Activated CD8-positive, alpha-beta T cell treated with anti-CD3 and anti-CD28 coated beads for 36 hours (primary cell): ENCODE results near the gene PEX5. TPM values are rescaled to one million over a fixed set of nuclear protein-coding genes. Genes with fewer than 3 reads are reported as not detected.

Experiments used
- ATAC-seq: fragments of 200-7000 bp; cut with Tn5 transposase; one replicate; pipeline ENCODE4 v1.10.0; 2021; ENCODE audit warnings: mild to moderate bottlenecking, moderate library complexity
- CTCF ChIA-PET: fragments of 350-600 bp; sonication (Branson Sonifier 250); formaldehyde crosslinking; loops from one replicate; lab custom pipeline; 2021; ENCODE audit warnings: antibody characterized with exemption; lab: Charles Lee
- POLR2A ChIA-PET: fragments of 350-600 bp; sonication (Branson Sonifier 250); formaldehyde crosslinking; loops from one replicate; lab custom pipeline; 2021; ENCODE audit warnings: antibody characterized with exemption; lab: Charles Lee
- DNase-seq: peaks from one replicate; pipeline ENCODE4 v3.0.0-alpha.2; 2020
- H3K27ac Mint-ChIP-seq: one replicate; pipeline ENCODE4 v1.8.0; 2021; ENCODE audit warnings: mild to moderate bottlenecking, mixed read lengths
- H3K27me3 Mint-ChIP-seq: one replicate; pipeline ENCODE4 v1.8.0; 2021; ENCODE audit warnings: mixed read lengths
- H3K36me3 Mint-ChIP-seq: one replicate; pipeline ENCODE4 v1.8.0; 2021; ENCODE audit warnings: low read depth, mixed read lengths
- H3K4me1 Mint-ChIP-seq: one replicate; pipeline ENCODE4 v1.8.0; 2021; ENCODE audit warnings: low read depth, mixed read lengths
- H3K4me3 Mint-ChIP-seq: one replicate; pipeline ENCODE4 v1.8.0; 2021; ENCODE audit warnings: mild to moderate bottlenecking, moderate library complexity, mixed read lengths
- H3K9me3 Mint-ChIP-seq: one replicate; pipeline ENCODE4 v1.8.0; 2021; ENCODE audit warnings: mixed read lengths
- CTCF ChIP-seq: fragments of 200-600 bp; IDR thresholded peaks from one replicate; pipeline ENCODE4 v1.8.0; 2022; ENCODE audit warnings: antibody characterized with exemption, mild to moderate bottlenecking
- intact Hi-C: fragments of 100-400 bp; cut with micrococcal nuclease; formaldehyde crosslinking; loops from one replicate; pipeline ENCODE4 v1.10.0; 2022
- total RNA-seq, 2 experiments: library from RNA; stranded (reverse); gene quantifications; one replicate each; pipeline ENCODE4 v1.2.3, GENCODE V29; 2021

PEX5 gene
- total RNA-seq, 2 experiments from 2014 or later, result 39.0 to 41.8 TPM

DNA sequence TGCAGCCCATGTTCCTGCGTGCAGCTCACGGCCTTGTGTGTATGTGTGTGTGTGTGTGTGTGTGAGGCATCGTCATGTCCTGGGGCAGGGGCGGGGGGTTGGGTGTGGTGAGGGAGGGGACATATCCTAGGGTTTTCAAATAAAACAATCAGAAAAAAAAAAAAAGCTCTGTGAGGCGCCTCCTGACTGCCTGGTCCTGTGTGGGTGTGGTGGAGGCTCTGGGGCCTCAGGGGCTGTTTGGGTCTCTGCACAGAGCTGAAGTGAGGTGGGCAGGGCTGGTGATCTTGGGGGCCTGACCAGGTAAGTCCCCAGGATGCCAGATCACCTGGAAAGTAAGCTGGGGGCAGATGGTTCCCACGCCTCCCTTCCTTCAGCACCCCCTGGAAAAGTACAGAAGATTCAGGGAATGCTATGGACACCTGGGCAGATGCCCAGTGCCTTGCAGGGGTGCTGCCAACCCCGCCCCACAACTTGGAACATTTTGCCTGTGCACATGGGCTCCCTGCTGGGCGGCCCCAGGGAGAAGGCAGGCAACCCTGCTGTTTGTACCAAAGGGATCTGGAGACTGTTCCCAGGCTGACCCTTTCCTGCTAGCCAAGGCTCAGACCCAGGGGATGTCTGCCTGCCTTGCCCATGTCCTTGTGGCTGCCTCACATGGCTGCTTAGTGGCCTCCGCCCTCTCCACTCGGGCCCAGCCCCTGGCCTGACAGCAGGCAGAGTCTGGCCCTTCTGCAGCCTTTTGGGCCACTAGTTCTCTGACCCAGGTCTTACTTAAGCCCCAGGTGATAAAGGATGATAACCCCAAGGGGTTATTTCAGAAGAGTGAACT is 30.5 kb upstream of the PEX5 start:
- Mint-ChIP-seq H3K4me1 (peaks cover 8% of the 10 kb centered on the region), H3K36me3 (peaks cover 1% of the 10 kb centered on the region), H3K27ac (no peak overlapping the region), H3K9me3 (no peaks in the 10 kb centered on the region), H3K27me3 (peaks cover 8% of the 10 kb centered on the region), H3K4me3 (no peak overlapping the region)
- TF ChIP-seq CTCF, result no peak
- ChIA-PET POLR2A (no interaction called here), CTCF (no interaction called here)
- ATAC-seq (no peak), DNase-seq (no peak)
- intact Hi-C loops, result no loop called here

DNA sequence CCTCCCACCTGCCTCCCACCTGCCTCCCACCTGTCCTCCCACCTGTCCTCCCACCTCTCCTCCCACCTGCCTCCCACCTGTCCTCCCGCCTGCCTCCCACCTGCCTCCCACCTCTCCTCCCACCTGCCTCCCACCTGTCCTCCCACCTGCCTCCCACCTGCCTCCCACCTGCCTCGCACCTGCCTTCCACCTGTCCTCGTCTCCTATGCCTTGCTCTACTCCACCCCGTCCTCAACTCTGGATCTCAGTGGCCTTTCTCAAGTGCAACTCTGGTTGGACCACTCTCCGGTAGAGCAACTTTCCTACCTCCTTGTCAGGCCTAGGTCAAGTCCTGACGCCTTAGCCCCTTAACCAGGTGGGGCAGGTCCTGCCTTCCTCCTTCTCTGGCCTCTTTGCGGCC is 29.3 kb upstream of the PEX5 start:
- no peak for DNase-seq
- intact Hi-C loops, result no loop called here
- Mint-ChIP-seq H3K9me3 (no peaks in the 10 kb centered on the region), H3K4me1 (peaks cover 8% of the 10 kb centered on the region), H3K4me3 (no peak overlapping the region), H3K27me3 (peaks cover 12% of the 10 kb centered on the region), H3K27ac (no peak overlapping the region), H3K36me3 (peaks cover 1% of the 10 kb centered on the region)
- TF ChIP-seq CTCF, result no peak
- POLR2A ChIA-PET, result interaction anchor here (1.2 kb wide), 1 partner anchor 186 kb away, joined by 3 read pairs; no protein-coding TSS in a partner anchor
- ATAC-seq, result no peak
- CTCF ChIA-PET, result no interaction called here

DNA sequence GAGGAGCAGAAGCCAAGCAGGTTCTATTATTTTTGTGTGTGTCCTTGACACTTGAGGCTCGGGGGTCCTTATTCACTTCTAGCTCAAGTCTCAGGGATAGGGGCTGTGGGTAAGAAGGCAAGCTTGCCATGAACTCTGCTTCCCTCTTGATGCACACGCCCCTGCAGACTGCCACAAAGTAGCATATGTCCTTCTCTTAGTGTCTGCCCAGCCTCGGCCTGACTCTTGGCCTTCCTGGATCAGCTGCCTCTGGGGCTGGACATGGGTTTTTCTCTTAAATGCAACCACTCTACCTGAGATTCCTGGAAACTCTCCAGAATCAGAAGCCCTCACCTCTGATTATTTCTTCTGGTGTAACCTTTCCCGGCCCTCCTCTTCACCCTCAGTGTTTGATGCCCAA is 28.2 kb upstream of the PEX5 start:
- no peak for TF ChIP-seq CTCF
- CTCF ChIA-PET, result interaction anchor here (0.9 to 3.0 kb wide), 2 partner anchors 11 to 19 kb away, joined by 4 to 12 read pairs; no protein-coding TSS in a partner anchor
- DNase-seq (no peak), ATAC-seq (no peak)
- H3K4me3 Mint-ChIP-seq, result no peak overlapping the region
- H3K27ac Mint-ChIP-seq, result no peak overlapping the region
- intact Hi-C loops, result no loop called here
- H3K9me3 Mint-ChIP-seq, result no peaks in the 10 kb centered on the region
- H3K36me3 Mint-ChIP-seq, result no peaks in the 10 kb centered on the region
- H3K4me1 Mint-ChIP-seq, result peaks cover 8% of the 10 kb centered on the region
- peaks cover 12% of the 10 kb centered on the region for H3K27me3 Mint-ChIP-seq
- POLR2A ChIA-PET, result interaction anchor here (1.2 to 1.4 kb wide), 2 partner anchors 14 to 187 kb away, joined by 3 read pairs; no protein-coding TSS in a partner anchor

DNA sequence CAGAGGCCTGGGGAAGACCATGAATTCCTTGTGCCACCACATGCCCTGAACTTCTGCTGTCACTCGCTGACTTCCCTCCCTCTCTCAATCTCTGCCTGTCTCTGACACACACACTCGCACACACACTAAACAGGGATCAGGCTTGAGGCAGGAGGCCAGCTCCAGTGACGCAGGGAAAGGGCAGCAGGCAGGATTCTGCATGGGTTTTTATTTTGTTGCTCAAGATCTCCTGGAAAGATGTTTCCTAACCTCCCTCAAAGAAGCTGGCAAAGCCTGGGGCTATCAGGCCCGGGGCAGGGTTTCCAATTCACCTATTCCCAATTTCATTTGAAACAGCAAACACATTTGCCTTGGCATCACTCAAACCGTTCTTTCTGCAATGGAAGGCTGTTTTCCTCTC is 27.7 kb upstream of the PEX5 start:
- ChIA-PET POLR2A (interaction anchor here (0.6 to 1.4 kb wide), 2 partner anchors 11 to 14 kb away, joined by 3 read pairs; no protein-coding TSS in a partner anchor), CTCF (interaction anchor here (1.2 to 3.0 kb wide), 5 partner anchors 11 to 31 kb away, joined by 3 to 15 read pairs (median 5); no protein-coding TSS in a partner anchor)
- Mint-ChIP-seq H3K4me3 (no peak overlapping the region), H3K27ac (no peak overlapping the region), H3K4me1 (peaks cover 8% of the 10 kb centered on the region), H3K36me3 (no peaks in the 10 kb centered on the region), H3K9me3 (no peaks in the 10 kb centered on the region), H3K27me3 (peaks cover 14% of the 10 kb centered on the region)
- intact Hi-C loops, result no loop called here
- DNase-seq (no peak), ATAC-seq (no peak)
- TF ChIP-seq CTCF, result no peak

GRCh38 chr12:7162691-7163114 is 26.8 kb upstream of the PEX5 start:
- H3K9me3 Mint-ChIP-seq, result peaks cover 1% of the 10 kb centered on the region
- POLR2A ChIA-PET, result interaction anchor here (0.6 kb wide), 1 partner anchor 10 kb away, joined by 3 read pairs; no protein-coding TSS in a partner anchor
- CTCF ChIA-PET, result interaction anchor here (0.9 to 3.0 kb wide), 7 partner anchors 10 to 280 kb away, joined by 3 to 15 read pairs (median 4); no protein-coding TSS in a partner anchor
- H3K27me3 Mint-ChIP-seq, result peaks cover 14% of the 10 kb centered on the region
- ATAC-seq, result peak; percentile 72
- peaks cover 8% of the 10 kb centered on the region for H3K4me1 Mint-ChIP-seq
- no peak overlapping the region for H3K4me3 Mint-ChIP-seq
- H3K27ac Mint-ChIP-seq, result no peak overlapping the region
- DNase-seq, result peak; percentile 45
- TF ChIP-seq CTCF, result peak; percentile 30
- H3K36me3 Mint-ChIP-seq, result peaks cover 1% of the 10 kb centered on the region
- intact Hi-C loops, result no loop called here
